22Rv1 (cell line): ENCODE measurements around the gene SMIM35.

Source experiments
- ZFX ChIP-seq: fragments of 450-650 bp; IDR thresholded peaks from 2 replicates; pipeline ENCODE4 v1.6.1; 2017; ENCODE audit warnings: antibody characterized with exemption, borderline replicate concordance
- TF ChIP-seq, protein P1 (sequence below): fragments of 450-650 bp; IDR thresholded peaks from 2 replicates; pipeline ENCODE4 v1.5.1; 2017; ENCODE audit warnings: mild to moderate bottlenecking

- TF ChIP-seq, protein P1, sequence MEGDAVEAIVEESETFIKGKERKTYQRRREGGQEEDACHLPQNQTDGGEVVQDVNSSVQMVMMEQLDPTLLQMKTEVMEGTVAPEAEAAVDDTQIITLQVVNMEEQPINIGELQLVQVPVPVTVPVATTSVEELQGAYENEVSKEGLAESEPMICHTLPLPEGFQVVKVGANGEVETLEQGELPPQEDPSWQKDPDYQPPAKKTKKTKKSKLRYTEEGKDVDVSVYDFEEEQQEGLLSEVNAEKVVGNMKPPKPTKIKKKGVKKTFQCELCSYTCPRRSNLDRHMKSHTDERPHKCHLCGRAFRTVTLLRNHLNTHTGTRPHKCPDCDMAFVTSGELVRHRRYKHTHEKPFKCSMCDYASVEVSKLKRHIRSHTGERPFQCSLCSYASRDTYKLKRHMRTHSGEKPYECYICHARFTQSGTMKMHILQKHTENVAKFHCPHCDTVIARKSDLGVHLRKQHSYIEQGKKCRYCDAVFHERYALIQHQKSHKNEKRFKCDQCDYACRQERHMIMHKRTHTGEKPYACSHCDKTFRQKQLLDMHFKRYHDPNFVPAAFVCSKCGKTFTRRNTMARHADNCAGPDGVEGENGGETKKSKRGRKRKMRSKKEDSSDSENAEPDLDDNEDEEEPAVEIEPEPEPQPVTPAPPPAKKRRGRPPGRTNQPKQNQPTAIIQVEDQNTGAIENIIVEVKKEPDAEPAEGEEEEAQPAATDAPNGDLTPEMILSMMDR: no peak
- no peak for TF ChIP-seq ZFX
These were observed 40.5 kb downstream of the SMIM35 start for GRCh38 chr11:118046051-118046963.
